ENCODE data around the gene SEPTIN3. TPM values are rescaled to one million over a fixed set of nuclear protein-coding genes. Genes with fewer than 3 reads are reported as not detected.

The SEPTIN3 gene
- total RNA-seq, 1 donor from 2014 or later = 2.5 TPM

DNA sequence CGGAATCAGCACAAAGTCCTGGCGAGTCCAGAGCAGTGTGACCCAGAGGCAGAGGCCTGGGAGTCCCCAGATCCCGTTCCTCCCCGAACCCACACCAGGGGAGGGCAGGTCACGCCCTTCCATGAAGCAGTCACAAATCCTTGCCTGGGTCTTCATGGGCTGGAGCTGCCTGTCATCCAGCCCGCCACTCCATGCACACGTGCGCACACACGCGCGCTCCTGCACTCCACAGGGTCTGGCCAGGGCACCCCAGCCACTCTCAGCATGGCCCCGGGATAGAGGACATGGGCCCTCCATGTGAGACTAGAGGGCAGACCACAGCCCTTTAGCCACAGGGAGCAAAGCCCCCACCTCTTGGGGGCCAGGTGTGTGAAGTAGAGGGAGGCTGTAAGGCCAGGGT, 36.9 kb upstream of the SEPTIN3 start:
- H3K27me3 ChIP-seq (ENCODE audit: control insufficient read depth, insufficient read depth, low read length) = peaks cover 5% of the 10 kb centered on the region
- no peak for DNase-seq (ENCODE audit: low read depth)
- H3K4me3 ChIP-seq (ENCODE audit: low read depth, low read length) = no peak overlapping the region
- no peaks in the 10 kb centered on the region for H3K36me3 ChIP-seq (ENCODE audit: control insufficient read depth, insufficient read depth, low read length)
- TF ChIP-seq, protein P1, sequence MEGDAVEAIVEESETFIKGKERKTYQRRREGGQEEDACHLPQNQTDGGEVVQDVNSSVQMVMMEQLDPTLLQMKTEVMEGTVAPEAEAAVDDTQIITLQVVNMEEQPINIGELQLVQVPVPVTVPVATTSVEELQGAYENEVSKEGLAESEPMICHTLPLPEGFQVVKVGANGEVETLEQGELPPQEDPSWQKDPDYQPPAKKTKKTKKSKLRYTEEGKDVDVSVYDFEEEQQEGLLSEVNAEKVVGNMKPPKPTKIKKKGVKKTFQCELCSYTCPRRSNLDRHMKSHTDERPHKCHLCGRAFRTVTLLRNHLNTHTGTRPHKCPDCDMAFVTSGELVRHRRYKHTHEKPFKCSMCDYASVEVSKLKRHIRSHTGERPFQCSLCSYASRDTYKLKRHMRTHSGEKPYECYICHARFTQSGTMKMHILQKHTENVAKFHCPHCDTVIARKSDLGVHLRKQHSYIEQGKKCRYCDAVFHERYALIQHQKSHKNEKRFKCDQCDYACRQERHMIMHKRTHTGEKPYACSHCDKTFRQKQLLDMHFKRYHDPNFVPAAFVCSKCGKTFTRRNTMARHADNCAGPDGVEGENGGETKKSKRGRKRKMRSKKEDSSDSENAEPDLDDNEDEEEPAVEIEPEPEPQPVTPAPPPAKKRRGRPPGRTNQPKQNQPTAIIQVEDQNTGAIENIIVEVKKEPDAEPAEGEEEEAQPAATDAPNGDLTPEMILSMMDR (IDR thresholded peaks at IDR 0.05; ENCODE audit: insufficient read depth, low read length, poor library complexity, severe bottlenecking) = no peak

DNA sequence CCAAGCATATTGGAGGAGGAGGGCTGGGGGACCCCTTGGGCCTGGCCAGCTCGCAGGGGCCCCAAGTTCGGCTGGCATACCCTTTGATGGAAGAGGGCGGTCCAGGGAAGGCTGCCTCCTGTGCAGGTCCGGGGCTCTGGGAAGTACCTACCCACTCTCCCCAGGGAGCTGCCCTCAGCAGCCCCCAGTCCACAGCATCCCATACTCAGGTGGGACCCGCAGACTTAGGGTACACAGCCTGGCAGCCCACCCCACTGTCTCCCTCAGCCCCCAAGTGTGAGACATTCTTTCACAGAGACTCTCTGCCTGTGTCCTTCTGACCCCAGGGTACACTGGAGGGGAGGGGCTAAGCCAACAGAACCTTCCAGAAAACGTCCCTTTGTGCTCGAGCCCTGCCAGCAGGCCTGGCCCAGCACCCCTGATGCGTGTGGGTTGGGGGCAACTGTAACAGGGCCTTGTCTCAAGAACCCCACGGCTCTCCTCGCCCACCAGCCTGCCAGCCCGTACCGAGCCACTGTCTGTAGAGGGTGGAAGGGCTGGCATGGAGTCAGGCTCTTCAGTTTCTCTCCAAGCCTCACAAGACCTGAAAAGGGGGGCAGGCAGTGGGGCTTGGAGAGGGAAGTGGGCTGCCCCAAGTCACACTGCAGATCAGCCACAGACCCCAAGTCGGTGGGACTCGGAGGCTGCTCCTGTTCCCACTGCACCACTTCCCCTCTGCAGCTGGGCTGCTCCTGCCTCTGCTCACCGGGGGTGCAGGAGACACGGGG, 35.6 kb upstream of the SEPTIN3 start:
- no peaks in the 10 kb centered on the region for H3K36me3 ChIP-seq (ENCODE audit: control insufficient read depth, insufficient read depth, low read length)
- TF ChIP-seq, protein P1 (IDR thresholded peaks at IDR 0.05; ENCODE audit: insufficient read depth, low read length, poor library complexity, severe bottlenecking) = no peak
- no peak for DNase-seq (ENCODE audit: low read depth)
- H3K4me3 ChIP-seq (ENCODE audit: low read depth, low read length) = no peak overlapping the region
- no peaks in the 10 kb centered on the region for H3K27me3 ChIP-seq (ENCODE audit: control insufficient read depth, insufficient read depth, low read length)

DNA sequence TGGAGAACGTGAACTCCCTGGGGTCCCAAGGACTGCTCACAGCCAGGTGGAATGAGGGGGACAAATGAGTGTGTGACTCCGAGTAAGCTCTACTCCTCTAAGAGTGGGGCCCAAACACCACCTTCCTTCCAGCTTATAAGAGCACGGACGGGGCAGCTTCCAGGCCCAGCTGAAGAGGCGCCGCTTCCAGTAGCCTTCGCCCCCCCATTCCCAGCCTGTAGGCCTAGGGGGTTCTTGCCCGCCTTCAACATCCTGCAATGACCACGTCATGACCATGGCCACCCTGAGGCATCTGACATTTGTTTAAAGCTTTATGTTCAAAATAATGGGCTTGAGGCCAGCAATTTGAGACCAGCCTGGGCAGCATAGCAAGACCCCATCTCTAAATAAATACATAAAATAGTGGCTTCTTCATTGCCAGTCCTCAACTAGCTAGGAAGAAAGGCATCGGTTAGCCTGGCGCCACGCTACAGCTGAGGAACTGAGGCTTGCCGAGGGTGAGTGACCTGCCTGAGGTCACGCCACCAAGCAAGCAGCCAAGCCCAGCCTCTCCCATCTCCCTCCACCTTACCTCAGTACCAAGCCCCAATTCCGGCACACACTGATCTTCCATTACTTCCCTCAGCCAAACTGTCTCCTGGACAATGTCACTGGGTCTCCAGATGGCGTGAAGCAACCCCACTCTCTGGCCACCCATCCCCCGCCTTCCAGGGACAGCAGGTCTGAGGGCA, 34.8 kb upstream of the SEPTIN3 start:
- no peaks in the 10 kb centered on the region for H3K27me3 ChIP-seq (ENCODE audit: control insufficient read depth, insufficient read depth, low read length)
- no peaks in the 10 kb centered on the region for H3K36me3 ChIP-seq (ENCODE audit: control insufficient read depth, insufficient read depth, low read length)
- TF ChIP-seq, protein P1 (IDR thresholded peaks at IDR 0.05; ENCODE audit: insufficient read depth, low read length, poor library complexity, severe bottlenecking) = no peak
- no peak overlapping the region for H3K4me3 ChIP-seq (ENCODE audit: low read depth, low read length)
- no peak for DNase-seq (ENCODE audit: low read depth)

DNA sequence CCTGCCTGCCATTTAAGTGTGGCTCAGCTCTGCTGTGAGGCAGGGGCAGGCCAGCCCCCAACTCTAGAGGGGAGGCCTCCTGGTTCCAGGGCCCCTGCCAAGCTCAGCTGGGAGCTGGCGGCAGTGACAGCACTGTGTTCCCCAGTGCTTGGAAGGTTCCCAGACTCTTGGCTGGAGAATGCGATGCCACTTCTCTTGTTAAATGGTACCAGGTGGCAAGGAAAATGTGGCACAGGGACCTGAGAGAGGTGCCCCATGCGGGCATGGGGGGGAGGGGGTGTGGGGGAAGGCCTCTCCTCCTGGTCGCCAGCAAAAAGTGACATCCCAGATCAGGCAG, 34.3 kb upstream of the SEPTIN3 start:
- DNase-seq (ENCODE audit: low read depth) = no peak
- Histone ChIP-seq H3K4me3 (ENCODE audit: low read depth, low read length) (no peak overlapping the region), H3K27me3 (ENCODE audit: control insufficient read depth, insufficient read depth, low read length) (no peaks in the 10 kb centered on the region), H3K36me3 (ENCODE audit: control insufficient read depth, insufficient read depth, low read length) (no peaks in the 10 kb centered on the region)
- TF ChIP-seq, protein P1 (IDR thresholded peaks at IDR 0.05; ENCODE audit: insufficient read depth, low read length, poor library complexity, severe bottlenecking) = no peak

DNA sequence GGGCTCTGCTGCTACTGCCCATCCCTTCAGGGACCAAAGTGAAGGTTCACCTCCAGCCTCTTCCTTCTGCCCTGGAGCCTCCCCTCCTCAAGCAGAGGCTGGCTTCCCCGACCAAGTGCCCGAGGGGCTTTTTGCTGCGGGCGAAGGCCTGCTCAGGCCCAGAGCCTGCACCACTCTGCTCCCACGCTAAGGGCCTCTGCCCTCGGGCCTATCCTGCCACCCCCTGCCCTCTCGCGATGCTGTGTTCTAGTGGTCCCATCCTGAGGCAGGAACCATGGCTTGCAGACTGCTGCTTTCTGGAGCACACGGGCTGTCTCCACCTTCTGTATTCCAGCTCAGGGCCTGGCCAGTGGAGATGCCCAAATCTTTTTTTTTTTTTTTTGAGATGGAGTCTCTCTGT, 33.7 kb upstream of the SEPTIN3 start:
- H3K4me3 ChIP-seq (ENCODE audit: low read depth, low read length) = no peak overlapping the region
- DNase-seq (ENCODE audit: low read depth) = no peak
- TF ChIP-seq, protein P1 (IDR thresholded peaks at IDR 0.05; ENCODE audit: insufficient read depth, low read length, poor library complexity, severe bottlenecking) = no peak
- H3K27me3 ChIP-seq (ENCODE audit: control insufficient read depth, insufficient read depth, low read length) = no peaks in the 10 kb centered on the region
- no peaks in the 10 kb centered on the region for H3K36me3 ChIP-seq (ENCODE audit: control insufficient read depth, insufficient read depth, low read length)

DNA sequence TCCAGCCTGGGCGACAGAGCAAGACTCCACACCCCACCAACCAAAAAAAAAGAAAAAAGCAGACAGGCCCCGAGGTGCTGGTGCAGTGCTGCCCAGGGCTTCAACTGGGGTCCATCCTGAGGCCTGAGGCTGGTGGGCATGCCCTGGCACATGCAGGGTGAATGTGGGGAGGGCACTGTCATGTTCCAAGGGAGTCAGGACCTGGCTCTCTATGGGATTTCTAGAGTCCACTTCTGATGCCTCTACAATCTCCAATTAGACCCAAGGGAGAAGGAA, 32.4 kb upstream of the SEPTIN3 start:
- Histone ChIP-seq H3K36me3 (ENCODE audit: control insufficient read depth, insufficient read depth, low read length) (no peaks in the 10 kb centered on the region), H3K27me3 (ENCODE audit: control insufficient read depth, insufficient read depth, low read length) (no peaks in the 10 kb centered on the region), H3K4me3 (ENCODE audit: low read depth, low read length) (no peak overlapping the region)
- no peak for DNase-seq (ENCODE audit: low read depth)
- TF ChIP-seq, protein P1 (IDR thresholded peaks at IDR 0.05; ENCODE audit: insufficient read depth, low read length, poor library complexity, severe bottlenecking) = no peak

All from kidney epithelial cell (primary cell).